WTC11 (cell line): Measurements from ENCODE around the gene ADAM12. TPM values are rescaled to one million over a fixed set of nuclear protein-coding genes. Genes with fewer than 3 reads are reported as not detected.

Experiments used
- ATAC-seq: fragments of 200-7000 bp; cut with Tn5 transposase; 2 replicates; pipeline ENCODE4 v1.10.0; 2021; ENCODE audit warnings: mild to moderate bottlenecking, moderate library complexity
- CTCF ChIA-PET: fragments of 300-600 bp; sonication (Branson Sonifier 250); formaldehyde crosslinking; loops from one replicate; lab custom pipeline; 2021; ENCODE audit warnings: antibody characterized with exemption; lab: Charles Lee
- POLR2A ChIA-PET: fragments of 350-600 bp; sonication (Branson Sonifier 250); formaldehyde crosslinking; loops from one replicate; lab custom pipeline; 2021; ENCODE audit warnings: antibody characterized with exemption; lab: Charles Lee
- DNase-seq: peaks from one replicate; pipeline ENCODE4 v3.0.0; 2021; ENCODE audit warnings: low spot score
- H3K27ac Mint-ChIP-seq: 2 replicates; pipeline ENCODE4 v1.8.0; 2021; ENCODE audit warnings: mixed read lengths
- H3K27me3 Mint-ChIP-seq: 2 replicates; pipeline ENCODE4 v1.8.0; 2021; ENCODE audit warnings: low read depth, mild to moderate bottlenecking, moderate library complexity, mixed read lengths
- H3K36me3 Mint-ChIP-seq: 2 replicates; pipeline ENCODE4 v1.8.0; 2021; ENCODE audit warnings: mixed read lengths
- H3K4me1 Mint-ChIP-seq: 2 replicates; pipeline ENCODE4 v1.8.0; 2022; ENCODE audit warnings: mixed read lengths
- H3K4me3 Mint-ChIP-seq: 2 replicates; pipeline ENCODE4 v1.8.0; 2021; ENCODE audit warnings: mild to moderate bottlenecking, moderate library complexity, mixed read lengths
- H3K9me3 Mint-ChIP-seq: 2 replicates; pipeline ENCODE4 v1.8.0; 2021; ENCODE audit warnings: mixed read lengths
- CREM ChIP-seq: sonication (generic); formaldehyde crosslinking; IDR thresholded peaks from 2 replicates; pipeline ENCODE4 v1.8.1; 2022; ENCODE audit warnings: mild to moderate bottlenecking, missing genetic modification reagents, moderate library complexity
- E2F5 ChIP-seq: sonication (generic); formaldehyde crosslinking; IDR thresholded peaks from 2 replicates; pipeline ENCODE4 v1.8.1; 2022; ENCODE audit warnings: mild to moderate bottlenecking, moderate library complexity, missing genetic modification reagents
- ELF4 ChIP-seq: sonication (generic); formaldehyde crosslinking; IDR thresholded peaks from 2 replicates; pipeline ENCODE4 v1.8.1; 2022; ENCODE audit warnings: low read depth, mild to moderate bottlenecking, moderate library complexity, missing genetic modification reagents
- ERG ChIP-seq: fragments of 250-450 bp; sonication (Bioruptor Pico); IDR thresholded peaks from 2 replicates; pipeline ENCODE4 v1.8.0; 2021; ENCODE audit warnings: mild to moderate bottlenecking
- FOXK1 ChIP-seq: sonication (generic); formaldehyde crosslinking; IDR thresholded peaks from 2 replicates; pipeline ENCODE4 v1.8.0; 2022; ENCODE audit warnings: mild to moderate bottlenecking, moderate library complexity, missing genetic modification reagents
- FOXP4 ChIP-seq: sonication (generic); formaldehyde crosslinking; IDR thresholded peaks from 2 replicates; pipeline ENCODE4 v1.8.0; 2022; ENCODE audit warnings: mild to moderate bottlenecking, missing genetic modification reagents
- MXD4 ChIP-seq: fragments of 250-450 bp; sonication (Bioruptor Pico); IDR thresholded peaks from 2 replicates; pipeline ENCODE4 v1.8.0; 2021; ENCODE audit warnings: mild to moderate bottlenecking, moderate library complexity, borderline replicate concordance
- NR1H2 ChIP-seq: sonication (generic); formaldehyde crosslinking; IDR thresholded peaks from 2 replicates; pipeline ENCODE4 v1.9.0; 2021; ENCODE audit warnings: mild to moderate bottlenecking, moderate library complexity, missing genetic modification reagents
- ZNF317 ChIP-seq: sonication (generic); formaldehyde crosslinking; IDR thresholded peaks from 2 replicates; pipeline ENCODE4 v1.8.1; 2023; ENCODE audit warnings: low read depth, mild to moderate bottlenecking, moderate library complexity, missing genetic modification reagents, borderline replicate concordance
- ZNF396 ChIP-seq: fragments of 250-450 bp; sonication (Bioruptor Pico); IDR thresholded peaks from 2 replicates; pipeline ENCODE4 v1.8.0; 2021; ENCODE audit warnings: mild to moderate bottlenecking, moderate library complexity, borderline replicate concordance
- total RNA-seq: library from RNA; stranded (reverse); gene quantifications from 3 replicates; pipeline ENCODE4 v1.2.3, GENCODE V29; 2021
- TF ChIP-seq, protein P1 (sequence below): sonication (generic); formaldehyde crosslinking; IDR thresholded peaks from 2 replicates; pipeline ENCODE4 v1.8.0; 2023; ENCODE audit warnings: missing genetic modification reagents, mild to moderate bottlenecking, borderline replicate concordance
- TF ChIP-seq, protein P2 (sequence below): sonication (generic); formaldehyde crosslinking; IDR thresholded peaks from 2 replicates; pipeline ENCODE4 v1.8.1; 2023; ENCODE audit warnings: mild to moderate bottlenecking, missing genetic modification reagents, borderline replicate concordance
- TF ChIP-seq, protein P3 (sequence below): fragments of 250-450 bp; sonication (Bioruptor Pico); IDR thresholded peaks from 2 replicates; pipeline ENCODE4 v1.9.0; 2021; ENCODE audit warnings: mild to moderate bottlenecking
- TF ChIP-seq, protein P4 (sequence below): fragments of 250-450 bp; sonication (Bioruptor Pico); IDR thresholded peaks from 2 replicates; pipeline ENCODE4 v1.9.0; 2021; ENCODE audit warnings: moderate library complexity, mild to moderate bottlenecking, inconsistent platforms, borderline replicate concordance
- TF ChIP-seq, protein P5 (sequence below): sonication (generic); formaldehyde crosslinking; IDR thresholded peaks from 2 replicates; pipeline ENCODE4 v1.8.0; 2022; ENCODE audit warnings: missing genetic modification reagents

The ADAM12 gene
- total RNA-seq, 1 experiment from 2014 or later = 0.22 TPM

GRCh38 chr10:126394948-126395347 is 6.7 kb upstream of the ADAM12 start:
- ATAC-seq (no peak), DNase-seq (no peak)
- H3K4me1 Mint-ChIP-seq = peaks cover 18% of the 10 kb centered on the region
- no peak overlapping the region for H3K4me3 Mint-ChIP-seq
- peaks cover 12% of the 10 kb centered on the region for H3K27me3 Mint-ChIP-seq
- ChIA-PET POLR2A (no interaction called here), CTCF (no interaction called here)
- H3K9me3 Mint-ChIP-seq = peaks cover 7% of the 10 kb centered on the region
- H3K36me3 Mint-ChIP-seq = no peaks in the 10 kb centered on the region
- H3K27ac Mint-ChIP-seq = no peak overlapping the region
- TF ChIP-seq ELF4 (CRISPR knock-in tag) (no peak), ZNF317 (CRISPR knock-in tag) (no peak), FOXP4 (CRISPR knock-in tag) (no peak), CREM (CRISPR knock-in tag) (no peak), E2F5 (CRISPR knock-in tag) (no peak), FOXK1 (CRISPR knock-in tag) (no peak), NR1H2 (CRISPR knock-in tag) (no peak), MXD4 (CRISPR knock-in tag) (no peak), ZNF396 (CRISPR knock-in tag) (no peak), ERG (CRISPR knock-in tag) (no peak)
- TF ChIP-seq, protein P1, sequence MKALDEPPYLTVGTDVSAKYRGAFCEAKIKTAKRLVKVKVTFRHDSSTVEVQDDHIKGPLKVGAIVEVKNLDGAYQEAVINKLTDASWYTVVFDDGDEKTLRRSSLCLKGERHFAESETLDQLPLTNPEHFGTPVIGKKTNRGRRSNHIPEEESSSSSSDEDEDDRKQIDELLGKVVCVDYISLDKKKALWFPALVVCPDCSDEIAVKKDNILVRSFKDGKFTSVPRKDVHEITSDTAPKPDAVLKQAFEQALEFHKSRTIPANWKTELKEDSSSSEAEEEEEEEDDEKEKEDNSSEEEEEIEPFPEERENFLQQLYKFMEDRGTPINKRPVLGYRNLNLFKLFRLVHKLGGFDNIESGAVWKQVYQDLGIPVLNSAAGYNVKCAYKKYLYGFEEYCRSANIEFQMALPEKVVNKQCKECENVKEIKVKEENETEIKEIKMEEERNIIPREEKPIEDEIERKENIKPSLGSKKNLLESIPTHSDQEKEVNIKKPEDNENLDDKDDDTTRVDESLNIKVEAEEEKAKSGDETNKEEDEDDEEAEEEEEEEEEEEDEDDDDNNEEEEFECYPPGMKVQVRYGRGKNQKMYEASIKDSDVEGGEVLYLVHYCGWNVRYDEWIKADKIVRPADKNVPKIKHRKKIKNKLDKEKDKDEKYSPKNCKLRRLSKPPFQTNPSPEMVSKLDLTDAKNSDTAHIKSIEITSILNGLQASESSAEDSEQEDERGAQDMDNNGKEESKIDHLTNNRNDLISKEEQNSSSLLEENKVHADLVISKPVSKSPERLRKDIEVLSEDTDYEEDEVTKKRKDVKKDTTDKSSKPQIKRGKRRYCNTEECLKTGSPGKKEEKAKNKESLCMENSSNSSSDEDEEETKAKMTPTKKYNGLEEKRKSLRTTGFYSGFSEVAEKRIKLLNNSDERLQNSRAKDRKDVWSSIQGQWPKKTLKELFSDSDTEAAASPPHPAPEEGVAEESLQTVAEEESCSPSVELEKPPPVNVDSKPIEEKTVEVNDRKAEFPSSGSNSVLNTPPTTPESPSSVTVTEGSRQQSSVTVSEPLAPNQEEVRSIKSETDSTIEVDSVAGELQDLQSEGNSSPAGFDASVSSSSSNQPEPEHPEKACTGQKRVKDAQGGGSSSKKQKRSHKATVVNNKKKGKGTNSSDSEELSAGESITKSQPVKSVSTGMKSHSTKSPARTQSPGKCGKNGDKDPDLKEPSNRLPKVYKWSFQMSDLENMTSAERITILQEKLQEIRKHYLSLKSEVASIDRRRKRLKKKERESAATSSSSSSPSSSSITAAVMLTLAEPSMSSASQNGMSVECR = no peak
- TF ChIP-seq, protein P2, sequence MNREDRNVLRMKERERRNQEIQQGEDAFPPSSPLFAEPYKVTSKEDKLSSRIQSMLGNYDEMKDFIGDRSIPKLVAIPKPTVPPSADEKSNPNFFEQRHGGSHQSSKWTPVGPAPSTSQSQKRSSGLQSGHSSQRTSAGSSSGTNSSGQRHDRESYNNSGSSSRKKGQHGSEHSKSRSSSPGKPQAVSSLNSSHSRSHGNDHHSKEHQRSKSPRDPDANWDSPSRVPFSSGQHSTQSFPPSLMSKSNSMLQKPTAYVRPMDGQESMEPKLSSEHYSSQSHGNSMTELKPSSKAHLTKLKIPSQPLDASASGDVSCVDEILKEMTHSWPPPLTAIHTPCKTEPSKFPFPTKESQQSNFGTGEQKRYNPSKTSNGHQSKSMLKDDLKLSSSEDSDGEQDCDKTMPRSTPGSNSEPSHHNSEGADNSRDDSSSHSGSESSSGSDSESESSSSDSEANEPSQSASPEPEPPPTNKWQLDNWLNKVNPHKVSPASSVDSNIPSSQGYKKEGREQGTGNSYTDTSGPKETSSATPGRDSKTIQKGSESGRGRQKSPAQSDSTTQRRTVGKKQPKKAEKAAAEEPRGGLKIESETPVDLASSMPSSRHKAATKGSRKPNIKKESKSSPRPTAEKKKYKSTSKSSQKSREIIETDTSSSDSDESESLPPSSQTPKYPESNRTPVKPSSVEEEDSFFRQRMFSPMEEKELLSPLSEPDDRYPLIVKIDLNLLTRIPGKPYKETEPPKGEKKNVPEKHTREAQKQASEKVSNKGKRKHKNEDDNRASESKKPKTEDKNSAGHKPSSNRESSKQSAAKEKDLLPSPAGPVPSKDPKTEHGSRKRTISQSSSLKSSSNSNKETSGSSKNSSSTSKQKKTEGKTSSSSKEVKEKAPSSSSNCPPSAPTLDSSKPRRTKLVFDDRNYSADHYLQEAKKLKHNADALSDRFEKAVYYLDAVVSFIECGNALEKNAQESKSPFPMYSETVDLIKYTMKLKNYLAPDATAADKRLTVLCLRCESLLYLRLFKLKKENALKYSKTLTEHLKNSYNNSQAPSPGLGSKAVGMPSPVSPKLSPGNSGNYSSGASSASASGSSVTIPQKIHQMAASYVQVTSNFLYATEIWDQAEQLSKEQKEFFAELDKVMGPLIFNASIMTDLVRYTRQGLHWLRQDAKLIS (CRISPR knock-in tag) = no peak
- TF ChIP-seq, protein P3, sequence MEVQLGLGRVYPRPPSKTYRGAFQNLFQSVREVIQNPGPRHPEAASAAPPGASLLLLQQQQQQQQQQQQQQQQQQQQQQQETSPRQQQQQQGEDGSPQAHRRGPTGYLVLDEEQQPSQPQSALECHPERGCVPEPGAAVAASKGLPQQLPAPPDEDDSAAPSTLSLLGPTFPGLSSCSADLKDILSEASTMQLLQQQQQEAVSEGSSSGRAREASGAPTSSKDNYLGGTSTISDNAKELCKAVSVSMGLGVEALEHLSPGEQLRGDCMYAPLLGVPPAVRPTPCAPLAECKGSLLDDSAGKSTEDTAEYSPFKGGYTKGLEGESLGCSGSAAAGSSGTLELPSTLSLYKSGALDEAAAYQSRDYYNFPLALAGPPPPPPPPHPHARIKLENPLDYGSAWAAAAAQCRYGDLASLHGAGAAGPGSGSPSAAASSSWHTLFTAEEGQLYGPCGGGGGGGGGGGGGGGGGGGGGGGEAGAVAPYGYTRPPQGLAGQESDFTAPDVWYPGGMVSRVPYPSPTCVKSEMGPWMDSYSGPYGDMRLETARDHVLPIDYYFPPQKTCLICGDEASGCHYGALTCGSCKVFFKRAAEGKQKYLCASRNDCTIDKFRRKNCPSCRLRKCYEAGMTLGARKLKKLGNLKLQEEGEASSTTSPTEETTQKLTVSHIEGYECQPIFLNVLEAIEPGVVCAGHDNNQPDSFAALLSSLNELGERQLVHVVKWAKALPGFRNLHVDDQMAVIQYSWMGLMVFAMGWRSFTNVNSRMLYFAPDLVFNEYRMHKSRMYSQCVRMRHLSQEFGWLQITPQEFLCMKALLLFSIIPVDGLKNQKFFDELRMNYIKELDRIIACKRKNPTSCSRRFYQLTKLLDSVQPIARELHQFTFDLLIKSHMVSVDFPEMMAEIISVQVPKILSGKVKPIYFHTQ = no peak
- TF ChIP-seq, protein P4, sequence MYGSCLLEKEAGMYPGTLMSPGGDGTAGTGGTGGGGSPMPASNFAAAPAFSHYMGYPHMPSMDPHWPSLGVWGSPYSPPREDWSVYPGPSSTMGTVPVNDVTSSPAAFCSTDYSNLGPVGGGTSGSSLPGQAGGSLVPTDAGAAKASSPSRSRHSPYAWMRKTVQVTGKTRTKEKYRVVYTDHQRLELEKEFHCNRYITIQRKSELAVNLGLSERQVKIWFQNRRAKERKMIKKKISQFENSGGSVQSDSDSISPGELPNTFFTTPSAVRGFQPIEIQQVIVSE (CRISPR knock-in tag) = no peak
- TF ChIP-seq, protein P5, sequence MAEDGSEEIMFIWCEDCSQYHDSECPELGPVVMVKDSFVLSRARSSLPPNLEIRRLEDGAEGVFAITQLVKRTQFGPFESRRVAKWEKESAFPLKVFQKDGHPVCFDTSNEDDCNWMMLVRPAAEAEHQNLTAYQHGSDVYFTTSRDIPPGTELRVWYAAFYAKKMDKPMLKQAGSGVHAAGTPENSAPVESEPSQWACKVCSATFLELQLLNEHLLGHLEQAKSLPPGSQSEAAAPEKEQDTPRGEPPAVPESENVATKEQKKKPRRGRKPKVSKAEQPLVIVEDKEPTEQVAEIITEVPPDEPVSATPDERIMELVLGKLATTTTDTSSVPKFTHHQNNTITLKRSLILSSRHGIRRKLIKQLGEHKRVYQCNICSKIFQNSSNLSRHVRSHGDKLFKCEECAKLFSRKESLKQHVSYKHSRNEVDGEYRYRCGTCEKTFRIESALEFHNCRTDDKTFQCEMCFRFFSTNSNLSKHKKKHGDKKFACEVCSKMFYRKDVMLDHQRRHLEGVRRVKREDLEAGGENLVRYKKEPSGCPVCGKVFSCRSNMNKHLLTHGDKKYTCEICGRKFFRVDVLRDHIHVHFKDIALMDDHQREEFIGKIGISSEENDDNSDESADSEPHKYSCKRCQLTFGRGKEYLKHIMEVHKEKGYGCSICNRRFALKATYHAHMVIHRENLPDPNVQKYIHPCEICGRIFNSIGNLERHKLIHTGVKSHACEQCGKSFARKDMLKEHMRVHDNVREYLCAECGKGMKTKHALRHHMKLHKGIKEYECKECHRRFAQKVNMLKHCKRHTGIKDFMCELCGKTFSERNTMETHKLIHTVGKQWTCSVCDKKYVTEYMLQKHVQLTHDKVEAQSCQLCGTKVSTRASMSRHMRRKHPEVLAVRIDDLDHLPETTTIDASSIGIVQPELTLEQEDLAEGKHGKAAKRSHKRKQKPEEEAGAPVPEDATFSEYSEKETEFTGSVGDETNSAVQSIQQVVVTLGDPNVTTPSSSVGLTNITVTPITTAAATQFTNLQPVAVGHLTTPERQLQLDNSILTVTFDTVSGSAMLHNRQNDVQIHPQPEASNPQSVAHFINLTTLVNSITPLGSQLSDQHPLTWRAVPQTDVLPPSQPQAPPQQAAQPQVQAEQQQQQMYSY (CRISPR knock-in tag) = no peak
